T-helper 22 cell (primary cell): Measurements from ENCODE around the gene KIF26A.

Source experiments
- DNase-seq: peaks from one replicate; pipeline ENCODE4 v3.0.0-alpha.2; 2020; ENCODE audit warnings: low read depth

Gene KIF26A

GRCh38 chr14:104131968-104132732 lies 6.2 kb upstream of the KIF26A start:
- DNase-seq, result no peak

DNA sequence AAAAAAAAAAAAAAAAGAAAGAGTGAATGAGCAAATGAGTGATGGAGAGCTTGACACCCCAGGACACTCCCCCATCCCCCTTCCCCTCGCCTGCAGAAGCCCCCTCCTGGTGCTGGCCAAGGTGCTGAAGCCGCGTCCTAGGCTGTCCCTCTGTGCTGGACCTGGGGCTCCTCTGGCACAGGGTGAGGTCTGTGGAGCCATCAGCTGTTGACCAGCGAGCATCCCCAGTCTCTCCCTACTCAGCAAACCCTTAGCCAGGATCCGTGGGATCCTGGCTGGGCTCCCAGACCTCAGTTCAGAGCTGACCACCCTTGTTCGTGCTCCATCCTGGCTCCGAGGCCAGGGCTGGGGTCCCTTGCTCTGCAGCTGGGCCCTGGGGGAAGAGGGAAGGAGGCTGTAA lies 5.4 kb upstream of the KIF26A start:
- no peak for DNase-seq

DNA sequence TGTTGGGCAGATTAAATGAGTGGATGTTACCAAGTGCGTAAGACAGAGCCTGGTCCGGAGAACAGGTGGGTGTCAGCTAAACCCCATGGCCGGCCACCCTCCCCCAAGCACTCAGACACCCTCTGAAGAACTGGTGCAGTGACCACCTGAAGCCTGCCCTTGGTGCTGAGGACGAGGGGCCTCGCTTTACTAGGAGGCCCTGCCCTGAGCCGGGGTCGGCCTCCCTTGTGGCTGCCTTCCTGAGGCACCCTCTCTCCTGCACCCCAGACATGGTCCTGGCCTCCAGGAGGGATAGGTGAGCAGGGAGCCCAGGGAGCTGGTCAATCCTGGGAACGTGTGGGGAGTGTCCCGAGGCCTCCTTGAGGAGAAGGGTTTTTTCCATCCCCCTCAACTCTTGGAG lies 4.9 kb upstream of the KIF26A start:
- no peak for DNase-seq

- DNase-seq, result no peak
Observed at GRCh38 chr14:104134061-104134965, 4.1 kb upstream of the KIF26A start.

DNA sequence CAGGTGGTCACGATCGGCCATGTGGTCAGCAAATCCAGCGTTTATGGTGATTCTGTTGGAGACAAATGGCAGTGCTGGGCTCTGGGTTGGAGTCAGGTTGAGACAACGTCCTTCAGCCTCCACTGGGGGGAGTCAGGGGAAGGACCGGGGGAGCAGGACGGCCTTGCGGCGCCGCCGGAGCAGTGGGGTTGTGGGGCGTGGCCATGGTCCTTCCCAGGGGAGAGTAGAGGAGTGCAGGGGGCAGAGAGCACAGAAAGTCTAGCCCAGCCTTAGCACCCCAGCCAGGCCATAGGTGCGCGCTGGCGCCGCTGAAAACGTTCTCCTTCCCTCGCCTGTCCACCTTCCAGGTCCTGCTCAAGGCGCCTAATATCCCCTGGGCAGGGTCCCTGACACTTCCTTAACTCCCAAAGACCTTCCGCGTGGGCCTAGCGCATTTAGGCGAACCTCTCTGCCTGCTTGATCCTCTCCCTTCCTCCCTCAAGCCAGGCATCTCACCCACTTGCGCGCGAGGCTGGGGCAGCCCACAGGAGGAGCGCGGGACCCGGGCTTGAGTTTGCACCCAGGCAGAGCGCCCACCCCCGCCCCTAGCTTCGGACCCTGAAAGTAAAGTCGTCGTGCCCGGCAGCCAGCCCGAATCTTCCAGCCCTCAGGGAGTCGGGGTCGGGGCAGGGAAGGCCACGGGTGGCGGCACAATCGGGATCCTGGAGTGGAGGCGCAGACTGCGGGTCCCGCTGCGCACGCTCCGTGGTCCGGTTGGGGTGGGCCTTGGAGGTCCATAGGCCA lies 3.1 kb upstream of the KIF26A start:
- DNase-seq, result no peak

- no peak for DNase-seq
Observed at GRCh38 chr14:104135904-104136471, 2.4 kb upstream of the KIF26A start.

DNA sequence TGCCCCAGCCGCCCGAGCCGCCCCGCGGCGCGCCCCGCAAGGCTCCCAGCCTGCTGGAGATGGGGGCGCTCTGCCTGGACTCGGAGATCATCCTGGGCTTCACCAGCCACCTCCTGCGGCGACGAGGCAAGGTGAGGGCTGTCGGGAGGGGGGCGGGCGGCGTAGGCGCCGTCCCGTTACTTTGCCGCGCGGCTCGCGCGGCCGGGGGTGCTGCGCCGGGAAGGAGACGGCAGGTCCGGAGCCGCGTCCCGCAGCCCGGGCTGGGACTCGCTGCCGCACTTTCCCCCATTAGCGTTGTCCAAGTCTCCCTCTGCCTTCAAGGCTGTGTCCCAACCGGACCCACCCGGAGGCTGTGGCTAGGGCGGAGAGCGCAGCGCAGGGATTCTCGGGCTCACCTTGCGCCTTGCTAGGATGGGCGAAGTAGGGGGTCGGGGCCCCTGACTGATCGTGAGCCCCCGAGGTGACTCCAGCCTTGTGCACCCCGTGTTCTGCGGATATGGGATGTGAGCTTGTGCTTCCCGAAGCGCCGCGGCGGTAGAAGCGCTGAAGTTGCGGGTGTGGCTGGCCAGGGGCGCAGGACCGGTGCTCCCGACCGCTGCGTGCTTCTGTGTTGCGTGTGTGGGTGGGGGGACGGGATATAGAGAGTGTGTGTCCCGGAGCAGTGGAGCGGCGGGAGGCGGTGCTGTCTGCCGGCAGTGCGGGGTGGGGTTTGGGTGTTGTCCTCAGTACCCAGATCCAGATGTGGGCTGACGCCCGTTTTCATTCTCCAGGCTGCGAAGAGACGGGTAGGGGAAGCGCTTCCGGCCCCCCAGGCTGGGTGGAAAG lies 1.7 kb upstream of the KIF26A start:
- no peak for DNase-seq

DNA sequence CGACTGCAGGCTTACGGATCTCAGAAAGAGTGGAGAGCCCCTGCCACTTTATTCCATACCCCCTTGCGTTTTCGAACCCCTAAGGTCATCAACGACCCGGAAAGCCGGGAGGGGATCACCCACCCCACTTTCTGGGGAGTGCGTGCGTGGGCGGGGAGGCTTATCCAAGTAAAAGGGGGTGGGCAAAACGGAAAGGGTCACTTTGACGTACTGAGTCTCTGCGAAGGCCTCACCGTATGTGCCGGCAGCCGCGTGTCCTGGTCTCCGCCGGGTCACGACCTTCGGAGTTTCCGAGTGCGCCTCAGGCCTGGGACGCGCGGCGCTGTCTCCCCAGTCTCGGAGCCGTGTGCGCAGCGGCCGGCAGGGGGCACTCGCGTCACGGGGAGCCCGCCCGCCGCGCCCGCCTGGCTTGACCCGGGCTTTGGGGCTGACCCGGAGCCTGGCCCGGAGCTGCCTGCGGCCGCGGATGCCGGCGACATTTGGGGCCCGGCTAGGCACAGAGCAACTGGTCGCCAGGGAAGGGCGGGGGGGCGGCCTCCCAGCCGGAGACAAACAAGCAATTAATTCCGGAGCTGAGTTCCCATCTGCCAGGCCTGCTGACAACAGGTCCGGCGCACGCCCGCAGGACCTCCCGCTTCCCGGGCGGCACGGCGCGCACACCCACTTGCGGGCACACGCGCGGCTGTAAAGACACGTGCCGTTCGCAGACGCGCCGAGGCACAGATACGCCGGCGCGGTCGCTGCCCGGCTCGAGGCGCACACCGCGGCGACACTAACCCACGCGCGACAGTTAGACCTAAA lies 890 bp upstream of the KIF26A start:
- no peak for DNase-seq

DNA sequence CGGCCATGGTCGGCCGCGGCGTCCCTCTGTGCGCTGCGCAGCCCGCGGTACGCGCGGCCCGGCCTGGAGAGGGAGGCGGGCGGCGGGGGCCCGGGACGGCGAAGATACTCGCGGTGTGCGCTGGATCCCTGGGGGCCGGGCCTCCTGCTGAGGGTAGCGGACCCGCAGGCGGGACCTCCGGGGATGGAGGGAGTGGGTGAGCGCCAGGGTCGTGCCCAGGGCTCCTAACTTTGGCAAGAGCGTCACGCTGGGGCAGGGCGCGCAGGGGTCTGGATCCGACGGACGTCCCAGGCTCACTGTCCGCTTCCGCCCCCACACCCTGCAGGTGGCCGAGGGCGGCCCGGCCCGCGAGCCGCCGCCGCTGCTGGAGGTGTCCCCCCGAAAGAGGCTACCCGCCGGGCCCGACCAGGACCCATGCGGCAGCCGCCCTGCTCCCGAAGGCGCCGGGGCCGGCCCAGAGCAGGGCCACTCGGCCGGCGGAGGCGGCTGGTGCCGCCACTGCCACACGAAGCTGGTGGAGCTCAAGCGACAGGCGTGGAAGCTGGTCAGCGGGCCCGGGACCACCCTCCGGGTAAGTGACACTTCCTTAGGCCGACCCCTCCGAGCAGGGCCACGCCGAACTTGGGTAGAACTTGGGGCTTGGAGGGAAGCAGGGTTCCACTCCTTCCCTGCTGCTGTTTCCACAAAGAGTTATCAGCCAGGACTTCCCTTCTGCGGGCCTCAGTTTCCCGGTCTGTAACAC lies 502 bp downstream of the KIF26A start:
- no peak for DNase-seq

DNA sequence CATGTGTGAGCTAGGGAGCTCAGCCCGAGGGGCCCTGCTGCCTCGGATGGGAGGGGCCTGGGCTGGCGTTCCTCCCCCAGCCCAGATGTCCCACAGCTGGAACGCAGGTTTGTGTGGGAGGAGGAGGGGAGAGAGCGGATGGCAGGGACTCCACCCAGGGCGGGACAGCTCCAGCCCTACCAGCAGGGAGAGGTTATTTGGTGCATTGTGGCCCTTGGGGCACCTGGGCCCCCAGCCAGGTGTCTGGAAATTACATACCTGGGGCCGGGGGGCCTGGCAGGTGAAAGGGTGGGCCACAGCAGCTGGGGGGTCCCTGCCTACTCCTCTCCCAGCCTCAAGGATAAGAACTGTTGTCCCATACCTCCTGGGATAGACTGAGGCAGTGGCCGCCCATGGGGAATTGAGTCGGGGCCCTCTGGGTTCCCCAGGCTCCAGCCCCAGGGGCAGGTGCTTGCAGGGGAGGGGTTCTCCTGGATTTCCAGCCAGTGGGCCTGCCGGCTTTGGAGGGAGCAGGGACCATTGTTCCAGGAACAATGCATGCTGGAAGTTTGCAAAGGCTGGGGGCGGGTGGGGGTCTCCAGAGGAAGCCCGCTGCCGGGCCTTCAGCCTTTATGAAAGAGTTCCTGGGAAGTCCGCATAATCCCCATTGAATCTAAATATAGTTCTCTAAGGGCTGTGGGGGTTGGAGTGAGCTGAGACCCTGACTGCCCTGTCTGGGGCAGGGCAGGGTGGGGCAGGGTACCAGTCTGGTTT lies 1.2 kb downstream of the KIF26A start:
- DNase-seq, result no peak

GRCh38 chr14:104140213-104140462 lies 1.8 kb downstream of the KIF26A start:
- no peak for DNase-seq

GRCh38 chr14:104140463-104141331 lies 2.3 kb downstream of the KIF26A start:
- DNase-seq, result no peak

DNA sequence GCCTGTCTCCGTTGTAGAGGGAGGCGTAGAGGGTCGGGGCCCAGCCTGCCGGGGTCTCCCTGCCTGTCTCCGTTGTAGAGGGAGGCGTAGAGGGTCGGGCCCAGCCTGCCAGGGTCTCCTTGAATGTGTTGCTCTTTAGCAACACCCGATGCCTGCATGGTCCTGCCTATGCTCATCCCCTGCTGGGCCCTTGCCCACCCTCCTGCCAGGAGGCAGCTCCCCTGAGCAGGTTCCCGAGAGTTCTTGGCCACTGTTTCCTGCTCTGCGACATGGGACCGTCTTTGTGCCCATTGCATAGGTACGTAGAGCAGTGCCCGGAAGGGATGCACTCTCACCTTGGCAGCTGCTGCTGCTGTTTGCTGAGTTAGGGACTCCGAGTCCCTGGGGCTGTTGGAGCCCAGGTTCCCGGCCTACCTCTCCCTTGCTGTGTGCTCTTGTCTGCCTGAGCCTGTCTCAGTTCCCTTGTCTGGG lies 3.3 kb downstream of the KIF26A start:
- DNase-seq, result no peak

- no peak for DNase-seq
Observed at GRCh38 chr14:104142136-104142945, 4.0 kb downstream of the KIF26A start.

- no peak for DNase-seq
Observed at GRCh38 chr14:104142946-104143470, 4.6 kb downstream of the KIF26A start.

DNA sequence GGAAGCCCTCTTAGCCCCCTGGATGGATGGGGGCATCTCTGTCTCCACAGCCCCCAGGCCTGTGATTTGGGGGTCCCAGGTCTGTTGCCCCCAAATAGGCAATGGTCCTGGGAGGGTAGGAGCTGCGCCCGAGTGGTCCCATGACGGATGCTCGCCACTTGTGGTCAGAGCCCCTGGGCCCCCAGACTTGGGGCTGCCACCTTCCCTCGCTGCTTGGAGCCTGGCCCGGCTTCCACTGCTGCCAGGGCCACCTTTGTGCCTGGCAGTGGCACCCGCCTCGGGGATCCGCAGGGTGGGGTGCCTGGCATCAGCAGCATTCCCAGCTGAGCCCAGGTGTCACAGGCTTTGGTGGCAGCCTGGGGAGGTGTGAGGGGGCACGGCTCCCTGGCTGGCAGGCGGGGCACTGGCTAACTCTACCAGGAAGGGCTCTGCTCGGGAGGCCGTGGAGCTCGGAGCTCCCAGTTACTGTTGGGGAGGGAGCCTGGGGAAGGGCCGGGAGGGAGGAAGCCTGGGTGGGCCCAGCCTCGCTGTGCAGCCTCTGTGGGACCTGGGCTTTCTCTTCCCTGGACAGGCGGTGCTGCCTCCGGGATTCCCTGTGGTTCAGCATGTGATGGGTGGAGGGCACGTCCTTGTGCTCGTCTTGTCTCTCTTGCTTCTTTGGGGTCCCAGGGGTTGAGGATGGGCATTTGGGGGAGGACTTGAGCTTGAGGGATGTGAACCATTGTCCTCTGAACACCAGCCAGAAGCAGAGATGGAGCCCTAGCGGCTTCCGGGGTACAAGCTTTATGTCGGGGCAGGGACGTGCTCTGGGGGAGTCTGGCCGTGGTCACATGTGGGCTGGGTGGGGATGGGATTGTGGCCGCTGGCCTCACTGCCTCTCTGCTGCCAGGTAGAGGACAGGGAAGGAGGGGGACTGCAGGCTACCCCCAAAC lies 5.4 kb downstream of the KIF26A start:
- no peak for DNase-seq
